Endothelial cell of umbilical vein (primary cell): Measurements from ENCODE around the gene IFIT3. TPM values are rescaled to one million over a fixed set of nuclear protein-coding genes. Genes with fewer than 3 reads are reported as not detected.

Source experiments
- BruUV-seq: library from RNA; stranded (reverse); fragments of 400-500 nt; replicated peaks from 2 replicates; lab custom pipeline; 2021; lab: Mats Ljungman, UMichigan
- CTCF ChIA-PET: fragments of 300-600, 350-600 bp; sonication (Branson Sonifier 250); formaldehyde crosslinking; loops from one replicate; lab custom pipeline; 2021; ENCODE audit warnings: antibody characterized with exemption, inconsistent platforms; lab: Charles Lee
- POLR2A ChIA-PET: fragments of 300-600, 350-600 bp; sonication (Branson Sonifier 250); formaldehyde crosslinking; loops from one replicate; lab custom pipeline; 2021; ENCODE audit warnings: antibody characterized with exemption, inconsistent platforms; lab: Charles Lee
- DNase-seq: peaks from one replicate; pipeline ENCODE4 v3.0.0-alpha.2; 2011; ENCODE audit warnings: low read depth, low spot score
- FAIRE-seq: peaks from 2 replicates; lab custom pipeline; 2011; peaks lifted over from hg19 to GRCh38; lab: Jason Lieb, UNC
- H2AFZ ChIP-seq: 2 replicates; pipeline ENCODE4 v1.6.0; 2012; ENCODE audit warnings: low read depth, low read length, control low read depth, inconsistent platforms
- H3K27ac ChIP-seq: 2 replicates; pipeline ENCODE4 v1.5.1; 2011; ENCODE audit warnings: low read depth, mild to moderate bottlenecking, control low read depth, low read length, moderate library complexity; ENCODE audit not compliant: insufficient read depth
- H3K27me3 ChIP-seq, 2 experiments: 2 replicates each; pipeline versions ENCODE4 v1.6.0 to v1.6.1; 2011; ENCODE audit warnings: low read length in 2 of 2, mixed read lengths in 1 of 2; ENCODE audit not compliant: control insufficient read depth in 2 of 2, insufficient read depth in 2 of 2
- H3K36me3 ChIP-seq, 2 experiments: 2 replicates in 1 of 2; 3 replicates in 1 of 2; pipeline ENCODE4 v1.5.1; 2011; ENCODE audit warnings: low read length in 2 of 2, mild to moderate bottlenecking in 1 of 2, moderate library complexity in 1 of 2; ENCODE audit not compliant: control insufficient read depth in 2 of 2, insufficient read depth in 2 of 2; ENCODE audit errors: extremely low read depth in 1 of 2
- H3K4me1 ChIP-seq: 3 replicates; pipeline ENCODE4 v1.5.1; 2011; ENCODE audit warnings: mild to moderate bottlenecking, low read length; ENCODE audit not compliant: control insufficient read depth, insufficient read depth; ENCODE audit errors: extremely low read depth
- H3K4me2 ChIP-seq: 2 replicates; pipeline ENCODE4 v1.6.1; 2011; ENCODE audit warnings: low read length, control low read depth, mixed read lengths; ENCODE audit not compliant: insufficient read depth
- H3K4me3 ChIP-seq, 3 experiments: fragments of 200-600 bp in 1 of 3; sonication (generic), shearing (Covaris generic) in 1 of 3; replicated peaks in 1 of 3; 2 replicates each; pipeline ENCODE4 v1.5.1; 2011 to 2016; ENCODE audit warnings: control low read depth in 3 of 3, low read length in 3 of 3, mild to moderate bottlenecking in 2 of 3, inconsistent platforms in 1 of 3, low read depth in 1 of 3, moderate library complexity in 1 of 3; ENCODE audit not compliant: insufficient read depth in 1 of 3
- H3K79me2 ChIP-seq: 2 replicates; pipeline ENCODE4 v1.6.0; 2012; ENCODE audit warnings: low read length, inconsistent platforms; ENCODE audit not compliant: control insufficient read depth, insufficient read depth
- H3K9ac ChIP-seq: replicated peaks from 2 replicates; pipeline ENCODE3; 2011; ENCODE audit warnings: low read length, control low read depth; ENCODE audit not compliant: insufficient read depth; ENCODE audit errors: extremely low read depth
- H3K9me1 ChIP-seq: replicated peaks from 3 replicates; pipeline ENCODE4 v1.6.0; 2011; ENCODE audit warnings: mild to moderate bottlenecking, low read length; ENCODE audit not compliant: control insufficient read depth, insufficient read depth; ENCODE audit errors: extremely low read depth
- H3K9me3 ChIP-seq: replicated peaks from 2 replicates; pipeline ENCODE4 v1.5.1; 2012; ENCODE audit warnings: low read length, inconsistent platforms; ENCODE audit not compliant: control insufficient read depth, insufficient read depth
- H4K20me1 ChIP-seq: replicated peaks from 2 replicates; pipeline ENCODE3; 2011; ENCODE audit warnings: mild to moderate bottlenecking, low read length; ENCODE audit not compliant: control insufficient read depth, insufficient read depth; ENCODE audit errors: extremely low read depth
- EZH2 ChIP-seq: IDR thresholded peaks from 2 replicates; pipeline ENCODE4 v1.6.1; 2012; ENCODE audit warnings: borderline replicate concordance, low read depth, mild to moderate bottlenecking, moderate library complexity, low read length, inconsistent platforms; ENCODE audit not compliant: severe bottlenecking
- POLR2AphosphoS5 ChIP-seq: IDR thresholded peaks from 2 replicates; pipeline ENCODE4 v1.6.1; 2012; ENCODE audit warnings: low read depth, mild to moderate bottlenecking, control low read depth, low read length, moderate library complexity; ENCODE audit not compliant: insufficient read depth
- dilution Hi-C: fragments of 300-500 bp; cut with MboI; formaldehyde crosslinking; loops from one replicate; pipeline ENCODE4 v1.15.0; 2019; ENCODE audit warnings: low sequenced_read_pairs; ENCODE audit not compliant: extremely low pct_ligation_motif_present
- intact Hi-C: fragments of 100-400 bp; cut with micrococcal nuclease; formaldehyde crosslinking; loops from one replicate; pipeline ENCODE4 v1.10.0; 2022
- polyA plus RNA-seq, 4 experiments: library from polyadenylated mRNA; depleted of rRNA in 3 of 4; stranded (reverse) in 3 of 4; unstranded in 1 of 4; fragments of >200 nt; gene quantifications; 2 replicates each; pipeline versions ENCODE4 v1.2.1 to v1.2.3, GENCODE V29; 2011 to 2012; ENCODE audit warnings: missing spikeins in 1 of 4
- total RNA-seq: library from RNA; stranded (reverse); gene quantifications from 2 replicates; pipeline ENCODE4 v1.2.3, GENCODE V29; 2021
- TF ChIP-seq, protein P1 (sequence below): IDR thresholded peaks from 2 replicates; pipeline ENCODE4 v1.6.1; 2011; ENCODE audit not compliant: insufficient read depth, insufficient read length

Gene IFIT3
- total and polyA plus RNA-seq, 2 donors (not counting 3 experiments of a cell fraction or from before 2014, with no cell fraction given): 1.2 to 3.1 TPM

DNA sequence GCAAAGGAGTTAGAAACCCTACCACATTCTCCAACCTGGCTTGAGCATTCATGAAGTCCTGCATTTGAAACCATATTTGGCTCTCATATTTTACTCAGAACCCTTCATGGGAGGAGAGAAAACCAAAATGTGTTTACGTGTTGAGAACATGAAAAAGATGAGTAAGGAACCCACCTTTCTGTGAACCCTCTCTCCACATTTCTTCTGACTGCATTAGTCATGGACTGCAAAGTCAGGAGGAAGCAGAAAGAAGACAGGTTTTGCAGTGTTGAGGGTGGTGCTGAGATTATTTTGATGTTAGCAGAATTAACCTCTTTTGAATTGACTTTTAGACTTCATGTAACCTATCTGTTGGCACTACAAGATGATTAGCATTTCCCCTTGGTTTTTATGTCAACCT, 55.0 kb downstream of the IFIT3 start:
- FAIRE-seq (no peak), DNase-seq (no peak)
- Histone ChIP-seq H4K20me1 (no peaks in the 10 kb centered on the region), H3K9me1 (no peaks in the 10 kb centered on the region), H3K79me2 (no peaks in the 10 kb centered on the region), H3K27ac (no peak overlapping the region), H3K4me1 (no peaks in the 10 kb centered on the region), H3K9me3 (no peaks in the 10 kb centered on the region), H2AFZ (no peak overlapping the region), H3K4me2 (no peak overlapping the region), H3K9ac (no peak overlapping the region), H3K36me3 (no peaks in the 10 kb centered on the region), H3K27me3 (peaks cover 14 to 16% of the 10 kb centered on the region in 2 experiments), H3K4me3 (no peak overlapping the region)
- BruUV-seq: no TSS peak
- TF ChIP-seq, protein P1, sequence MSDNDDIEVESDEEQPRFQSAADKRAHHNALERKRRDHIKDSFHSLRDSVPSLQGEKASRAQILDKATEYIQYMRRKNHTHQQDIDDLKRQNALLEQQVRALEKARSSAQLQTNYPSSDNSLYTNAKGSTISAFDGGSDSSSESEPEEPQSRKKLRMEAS: no peak
- ChIA-PET POLR2A (no interaction called here), CTCF (no interaction called here)
- intact Hi-C loops (no loop called here), dilution Hi-C loops (no loop called here)

DNA sequence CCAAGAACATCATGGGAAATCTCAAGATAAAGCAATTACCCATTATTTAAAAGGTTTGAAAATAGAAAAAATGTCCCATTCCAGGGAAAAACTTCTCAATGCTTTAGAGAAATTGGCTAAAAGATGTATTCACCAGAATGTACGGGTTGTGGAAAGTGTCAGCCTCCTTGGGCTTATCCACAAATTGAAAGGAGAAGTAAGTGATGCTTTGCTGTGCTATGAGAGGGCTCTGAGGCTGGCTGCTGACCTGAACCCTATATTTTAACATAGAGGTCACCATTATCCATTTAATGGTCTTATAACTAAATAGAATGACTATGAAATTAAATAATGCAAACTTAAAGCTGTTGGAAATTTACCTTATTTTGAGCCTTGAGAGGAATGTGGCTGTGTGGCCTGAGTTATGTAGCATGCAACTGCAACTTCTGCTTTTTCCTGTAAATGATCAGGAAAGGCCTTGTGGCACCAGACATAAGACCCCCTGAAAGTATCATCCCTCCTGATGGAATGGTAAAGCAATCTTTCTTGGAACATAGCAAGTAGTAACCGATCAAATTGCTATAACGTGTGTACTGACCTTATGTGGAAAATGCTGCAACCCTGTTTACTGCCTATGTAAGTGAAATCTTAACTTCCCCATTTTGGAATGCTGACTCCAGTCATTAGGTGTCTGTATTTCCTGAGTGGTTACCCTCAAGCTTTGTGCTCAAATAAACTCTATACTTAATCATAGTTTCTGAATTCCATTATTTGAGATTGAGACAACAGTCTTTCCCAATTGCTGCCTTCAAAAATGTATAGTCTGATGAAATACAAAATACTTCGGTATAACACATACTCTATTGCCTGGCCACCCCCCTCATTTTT, 56.9 kb downstream of the IFIT3 start:
- Histone ChIP-seq H3K9me3 (no peaks in the 10 kb centered on the region), H3K27ac (no peak overlapping the region), H4K20me1 (no peaks in the 10 kb centered on the region), H2AFZ (no peak overlapping the region), H3K27me3 (peaks cover 14 to 16% of the 10 kb centered on the region in 2 experiments), H3K9me1 (no peaks in the 10 kb centered on the region), H3K4me3 (no peak overlapping the region), H3K4me2 (no peak overlapping the region), H3K79me2 (no peaks in the 10 kb centered on the region), H3K4me1 (no peaks in the 10 kb centered on the region), H3K36me3 (no peaks in the 10 kb centered on the region), H3K9ac (no peak overlapping the region)
- FAIRE-seq: no peak
- ChIA-PET POLR2A (no interaction called here), CTCF (interaction anchor here (1.3 kb wide), 1 partner anchor 15 kb away, joined by 5 read pairs; no protein-coding TSS in a partner anchor)
- dilution Hi-C loops (no loop called here), intact Hi-C loops (no loop called here)
- DNase-seq: no peak
- no peak for TF ChIP-seq EZH2
- TF ChIP-seq POLR2AphosphoS5: no peak
- no TSS peak for BruUV-seq
